ENCODE results near the gene NEK3.
"Not testable (repeated sequence)": the region's sequence is repeated elsewhere in the genome, so short reads cannot be mapped to it uniquely, and the experiment has no call there.

Gene NEK3

GRCh38 chr13:52193587-52194183 lies 34.3 kb upstream of the NEK3 start:
- not testable (repeated sequence) for H3K36me3 ChIP-seq (ENCODE audit: control insufficient read depth in 2 of 2, insufficient read depth in 2 of 2, low read length in 2 of 2); H3K9me3 ChIP-seq (ENCODE audit: control insufficient read depth in 2 of 2, low read length in 2 of 2); H3K27me3 ChIP-seq (ENCODE audit: control insufficient read depth in 1 of 2, insufficient read depth in 2 of 2, low read length in 2 of 2); H3K4me1 ChIP-seq (ENCODE audit: control insufficient read depth, insufficient read depth, low read length)
- peak overlapping the region; percentile 82 to 93 for H3K9ac ChIP-seq (ENCODE audit: low read length in 2 of 2)
- peak overlapping the region; percentile 96 for H3K4me3 ChIP-seq (ENCODE audit: low read length in 2 of 2)
- H3K27ac ChIP-seq (ENCODE audit: low read length), result peak overlapping the region; percentile 67

GRCh38 chr13:52187424-52188187 lies 28.2 kb upstream of the NEK3 start:
- H3K27me3 ChIP-seq (ENCODE audit: control insufficient read depth in 1 of 2, insufficient read depth in 2 of 2, low read length in 2 of 2); H3K4me1 ChIP-seq (ENCODE audit: control insufficient read depth, insufficient read depth, low read length); H3K9me3 ChIP-seq (ENCODE audit: control insufficient read depth in 2 of 2, low read length in 2 of 2); H3K27ac ChIP-seq (ENCODE audit: low read length); H3K9ac ChIP-seq (ENCODE audit: low read length in 2 of 2); H3K36me3 ChIP-seq (ENCODE audit: control insufficient read depth in 2 of 2, insufficient read depth in 2 of 2, low read length in 2 of 2); H3K4me3 ChIP-seq (ENCODE audit: low read length in 2 of 2): not testable (repeated sequence)

- Histone ChIP-seq H3K9me3 (ENCODE audit: control insufficient read depth in 2 of 2, low read length in 2 of 2) (no peaks in the 10 kb centered on the region), H3K36me3 (ENCODE audit: control insufficient read depth in 2 of 2, insufficient read depth in 2 of 2, low read length in 2 of 2) (peaks cover 4 to 5% of the 10 kb centered on the region in 2 donors), H3K27ac (ENCODE audit: low read length) (no peak overlapping the region), H3K9ac (ENCODE audit: low read length in 2 of 2) (no peak overlapping the region), H3K4me3 (ENCODE audit: low read length in 2 of 2) (no peak overlapping the region), H3K4me1 (ENCODE audit: control insufficient read depth, insufficient read depth, low read length) (no peaks in the 10 kb centered on the region), H3K27me3 (ENCODE audit: control insufficient read depth in 1 of 2, insufficient read depth in 2 of 2, low read length in 2 of 2) (no peaks in the 10 kb centered on the region)
Measured at GRCh38 chr13:52187029-52187423, 27.6 kb upstream of the NEK3 start.

GRCh38 chr13:52181316-52181954 lies 22.0 kb upstream of the NEK3 start:
- not testable (repeated sequence) for H3K9me3 ChIP-seq (ENCODE audit: control insufficient read depth in 2 of 2, low read length in 2 of 2); H3K9ac ChIP-seq (ENCODE audit: low read length in 2 of 2); H3K4me3 ChIP-seq (ENCODE audit: low read length in 2 of 2); H3K27me3 ChIP-seq (ENCODE audit: control insufficient read depth in 1 of 2, insufficient read depth in 2 of 2, low read length in 2 of 2); H3K27ac ChIP-seq (ENCODE audit: low read length); H3K4me1 ChIP-seq (ENCODE audit: control insufficient read depth, insufficient read depth, low read length)
- H3K36me3 ChIP-seq (ENCODE audit: control insufficient read depth in 2 of 2, insufficient read depth in 2 of 2, low read length in 2 of 2), result peaks cover 15 to 19% of the 10 kb centered on the region in 2 donors

- Histone ChIP-seq H3K4me1 (ENCODE audit: control insufficient read depth, insufficient read depth, low read length) (no peaks in the 10 kb centered on the region), H3K9ac (ENCODE audit: low read length in 2 of 2) (no peak overlapping the region), H3K27ac (ENCODE audit: low read length) (no peak overlapping the region), H3K4me3 (ENCODE audit: low read length in 2 of 2) (no peak overlapping the region), H3K9me3 (ENCODE audit: control insufficient read depth in 2 of 2, low read length in 2 of 2) (no peaks in the 10 kb centered on the region), H3K36me3 (ENCODE audit: control insufficient read depth in 2 of 2, insufficient read depth in 2 of 2, low read length in 2 of 2) (peaks cover 11 to 14% of the 10 kb centered on the region in 2 donors), H3K27me3 (ENCODE audit: control insufficient read depth in 1 of 2, insufficient read depth in 2 of 2, low read length in 2 of 2) (no peaks in the 10 kb centered on the region)
Measured at GRCh38 chr13:52179925-52180324, 20.5 kb upstream of the NEK3 start.

- Histone ChIP-seq H3K36me3 (ENCODE audit: control insufficient read depth in 2 of 2, insufficient read depth in 2 of 2, low read length in 2 of 2) (peaks cover 11 to 18% of the 10 kb centered on the region in 2 donors), H3K9me3 (ENCODE audit: control insufficient read depth in 2 of 2, low read length in 2 of 2) (no peaks in the 10 kb centered on the region), H3K4me1 (ENCODE audit: control insufficient read depth, insufficient read depth, low read length) (no peaks in the 10 kb centered on the region), H3K27ac (ENCODE audit: low read length) (no peak overlapping the region), H3K4me3 (ENCODE audit: low read length in 2 of 2) (no peak overlapping the region), H3K9ac (ENCODE audit: low read length in 2 of 2) (no peak overlapping the region), H3K27me3 (ENCODE audit: control insufficient read depth in 1 of 2, insufficient read depth in 2 of 2, low read length in 2 of 2) (no peaks in the 10 kb centered on the region)
Measured at GRCh38 chr13:52177276-52177675, 17.9 kb upstream of the NEK3 start.

GRCh38 chr13:52173970-52174369 lies 14.6 kb upstream of the NEK3 start:
- not testable (repeated sequence) for H3K9ac ChIP-seq (ENCODE audit: low read length in 2 of 2)

GRCh38 chr13:52173373-52173772 lies 14.0 kb upstream of the NEK3 start:
- no peaks in the 10 kb centered on the region for H3K27me3 ChIP-seq (ENCODE audit: control insufficient read depth in 1 of 2, insufficient read depth in 2 of 2, low read length in 2 of 2)
- no peak overlapping the region for H3K27ac ChIP-seq (ENCODE audit: low read length)
- peaks cover 15% of the 10 kb centered on the region in 2 donors for H3K36me3 ChIP-seq (ENCODE audit: control insufficient read depth in 2 of 2, insufficient read depth in 2 of 2, low read length in 2 of 2)
- H3K9me3 ChIP-seq (ENCODE audit: control insufficient read depth in 2 of 2, low read length in 2 of 2), result no peaks in the 10 kb centered on the region
- H3K9ac ChIP-seq (ENCODE audit: low read length in 2 of 2), result no peak overlapping the region
- H3K4me1 ChIP-seq (ENCODE audit: control insufficient read depth, insufficient read depth, low read length), result no peaks in the 10 kb centered on the region
- H3K4me3 ChIP-seq (ENCODE audit: low read length in 2 of 2), result no peak overlapping the region

More at GRCh38 chr13:52173970-52174369, 14.6 kb upstream of the NEK3 start:
- not testable (repeated sequence) for H3K27me3 ChIP-seq (ENCODE audit: control insufficient read depth in 1 of 2, insufficient read depth in 2 of 2, low read length in 2 of 2); H3K27ac ChIP-seq (ENCODE audit: low read length); H3K4me3 ChIP-seq (ENCODE audit: low read length in 2 of 2); H3K4me1 ChIP-seq (ENCODE audit: control insufficient read depth, insufficient read depth, low read length); H3K9me3 ChIP-seq (ENCODE audit: control insufficient read depth in 2 of 2, low read length in 2 of 2)
- peaks cover 11 to 14% of the 10 kb centered on the region in 2 donors for H3K36me3 ChIP-seq (ENCODE audit: control insufficient read depth in 2 of 2, insufficient read depth in 2 of 2, low read length in 2 of 2)

- not testable (repeated sequence) for H3K27ac ChIP-seq (ENCODE audit: low read length); H3K9ac ChIP-seq (ENCODE audit: low read length in 2 of 2); H3K4me1 ChIP-seq (ENCODE audit: control insufficient read depth, insufficient read depth, low read length); H3K4me3 ChIP-seq (ENCODE audit: low read length in 2 of 2); H3K9me3 ChIP-seq (ENCODE audit: control insufficient read depth in 2 of 2, low read length in 2 of 2); H3K27me3 ChIP-seq (ENCODE audit: control insufficient read depth in 1 of 2, insufficient read depth in 2 of 2, low read length in 2 of 2)
- H3K36me3 ChIP-seq (ENCODE audit: control insufficient read depth in 2 of 2, insufficient read depth in 2 of 2, low read length in 2 of 2), result peaks cover 10 to 14% of the 10 kb centered on the region in 2 donors
Measured at GRCh38 chr13:52171686-52172085, 12.3 kb upstream of the NEK3 start.

- not testable (repeated sequence) for H3K27ac ChIP-seq (ENCODE audit: low read length); H3K9me3 ChIP-seq (ENCODE audit: control insufficient read depth in 2 of 2, low read length in 2 of 2); H3K4me1 ChIP-seq (ENCODE audit: control insufficient read depth, insufficient read depth, low read length); H3K27me3 ChIP-seq (ENCODE audit: control insufficient read depth in 1 of 2, insufficient read depth in 2 of 2, low read length in 2 of 2); H3K4me3 ChIP-seq (ENCODE audit: low read length in 2 of 2); H3K9ac ChIP-seq (ENCODE audit: low read length in 2 of 2)
- peaks cover 10 to 14% of the 10 kb centered on the region in 2 donors for H3K36me3 ChIP-seq (ENCODE audit: control insufficient read depth in 2 of 2, insufficient read depth in 2 of 2, low read length in 2 of 2)
Measured at GRCh38 chr13:52170828-52171391, 11.5 kb upstream of the NEK3 start.
